ENCODE data around the gene PIAS4.

Gene PIAS4

DNA sequence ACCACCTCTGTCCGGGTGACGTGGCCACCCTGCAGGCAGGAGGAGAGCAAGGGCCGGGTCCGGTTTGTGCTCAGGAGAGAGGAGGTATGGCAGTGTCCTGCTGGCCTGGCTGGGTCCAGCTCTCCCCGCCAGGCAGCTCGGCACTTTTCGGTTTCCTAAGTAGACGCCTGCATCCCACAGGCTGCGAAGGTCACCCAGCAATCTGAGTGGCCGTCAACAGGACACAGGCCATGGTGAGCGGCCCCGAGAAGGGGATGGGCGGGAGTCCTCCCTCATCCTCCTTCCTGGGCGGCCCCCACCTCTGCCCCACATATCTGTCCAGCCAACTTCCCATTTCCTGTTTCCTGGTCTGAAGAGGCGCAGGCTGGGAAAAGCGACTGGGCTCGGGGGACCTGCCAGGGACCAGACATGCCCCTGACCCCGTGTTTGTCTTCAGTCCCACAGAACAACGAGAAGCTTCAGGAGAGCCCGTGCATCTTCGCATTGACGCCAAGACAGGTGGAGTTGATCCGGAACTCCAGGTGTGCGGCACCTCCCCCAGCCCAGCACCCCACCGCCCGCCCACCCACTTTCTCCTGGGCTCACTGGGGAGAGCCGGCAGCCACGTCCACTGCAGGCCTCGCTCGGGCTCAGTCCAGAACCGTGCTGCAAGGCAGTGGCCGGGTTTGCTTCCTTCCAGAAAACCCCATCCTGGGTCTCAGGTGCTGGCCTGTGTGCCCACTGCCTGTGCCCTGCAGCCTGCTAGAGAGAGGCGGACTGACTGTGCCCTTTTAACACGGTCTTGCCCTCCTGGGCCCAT is 16.3 kb downstream of the PIAS4 start:
- DNase-seq: no peak

DNA sequence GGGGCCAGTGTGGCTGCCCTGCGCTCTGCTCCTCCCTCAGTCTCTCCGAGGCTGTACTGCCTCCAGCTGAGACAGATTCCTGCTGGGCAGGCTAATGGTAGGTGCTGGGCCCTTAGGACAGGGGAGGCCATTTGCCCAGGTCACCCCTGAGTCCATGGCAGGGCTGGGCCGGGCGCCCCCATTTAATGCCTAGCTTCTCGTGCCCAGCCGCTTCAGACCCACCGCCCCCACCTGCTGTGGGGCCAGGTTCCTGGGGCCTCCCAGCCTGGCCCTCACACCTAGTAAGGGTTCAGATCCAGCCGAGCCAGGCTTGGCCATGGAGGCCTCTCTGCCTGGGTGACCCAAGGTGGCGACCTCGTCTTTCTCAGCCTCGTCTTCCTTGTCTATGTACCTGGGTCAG is 17.8 kb downstream of the PIAS4 start:
- no peak for DNase-seq

DNA sequence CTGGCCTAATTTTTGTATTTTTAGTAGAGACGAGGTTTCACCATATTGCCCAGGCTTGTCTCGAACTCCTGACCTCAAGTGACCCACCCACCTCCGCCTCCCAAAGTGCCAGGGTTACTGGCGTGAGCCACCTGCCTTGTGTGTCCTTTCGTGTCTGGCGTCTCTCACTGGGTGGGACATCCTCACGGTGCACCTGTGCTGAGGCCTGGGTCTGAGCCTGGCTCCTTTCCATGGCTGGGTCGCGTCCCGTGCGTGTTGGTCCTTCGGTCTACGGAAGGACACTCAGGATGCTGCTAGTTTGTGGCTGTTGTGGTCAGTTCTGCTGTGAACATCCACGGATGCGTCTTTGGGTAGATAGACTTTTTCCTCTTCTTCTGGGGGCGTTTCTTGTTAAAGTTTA is 19.6 kb downstream of the PIAS4 start:
- no peak for DNase-seq

DNA sequence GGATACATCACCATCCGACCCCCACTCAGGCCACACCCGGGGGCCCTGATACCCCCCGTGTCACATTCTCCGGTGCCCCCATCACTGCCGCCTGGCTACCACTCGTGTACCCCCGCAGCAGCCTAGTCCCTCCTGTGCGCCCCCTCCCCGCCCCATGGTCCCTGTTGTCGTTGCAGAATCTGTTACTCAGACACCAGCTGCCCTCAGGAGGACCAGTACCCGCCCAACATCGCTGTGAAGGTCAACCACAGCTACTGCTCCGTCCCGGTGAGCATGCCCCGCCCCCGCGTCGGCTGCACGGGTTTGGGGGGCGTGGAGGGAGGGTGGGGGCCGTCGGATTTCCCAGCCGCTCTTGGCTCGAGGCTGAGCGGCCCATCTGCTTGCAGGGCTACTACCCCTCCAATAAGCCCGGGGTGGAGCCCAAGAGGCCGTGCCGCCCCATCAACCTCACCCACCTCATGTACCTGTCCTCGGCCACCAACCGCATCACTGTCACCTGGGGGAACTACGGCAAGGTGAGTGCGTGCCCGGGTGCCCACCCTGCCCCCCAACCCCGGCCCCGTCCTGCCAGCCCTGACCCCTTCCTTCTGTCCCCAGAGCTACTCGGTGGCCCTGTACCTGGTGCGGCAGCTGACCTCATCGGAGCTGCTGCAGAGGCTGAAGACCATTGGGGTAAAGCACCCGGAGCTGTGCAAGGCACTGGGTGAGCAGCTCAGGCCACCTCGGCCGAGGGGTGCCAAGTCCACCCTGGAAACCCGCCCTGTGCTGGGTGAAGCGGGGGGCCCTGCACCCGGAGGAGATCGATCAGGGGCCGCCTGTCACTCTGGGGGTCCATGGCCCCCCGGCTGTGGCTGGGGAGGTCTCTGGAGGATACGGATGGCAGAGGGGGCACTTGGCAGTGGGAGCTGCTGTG is 21.1 kb downstream of the PIAS4 start:
- no peak for DNase-seq

DNA sequence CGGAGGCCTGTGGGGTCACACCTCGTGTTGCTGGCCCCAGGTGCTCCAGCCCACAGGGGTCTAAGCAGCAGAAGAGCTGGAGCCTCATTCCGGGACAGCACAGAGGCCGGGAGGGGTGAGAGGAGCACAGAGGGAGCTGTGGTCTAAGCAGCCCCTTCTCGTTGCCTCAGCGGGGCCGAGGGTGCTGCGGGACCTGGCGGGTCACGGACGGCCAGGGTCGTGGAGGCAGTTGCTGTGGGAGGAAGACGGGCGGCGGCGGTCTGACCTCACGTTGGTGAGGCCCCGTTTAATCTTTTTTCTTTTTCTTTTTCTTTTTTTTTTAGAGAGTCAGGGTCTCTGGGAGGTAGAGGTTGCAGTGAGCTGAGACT is 21.7 kb downstream of the PIAS4 start:
- DNase-seq: no peak

DNA sequence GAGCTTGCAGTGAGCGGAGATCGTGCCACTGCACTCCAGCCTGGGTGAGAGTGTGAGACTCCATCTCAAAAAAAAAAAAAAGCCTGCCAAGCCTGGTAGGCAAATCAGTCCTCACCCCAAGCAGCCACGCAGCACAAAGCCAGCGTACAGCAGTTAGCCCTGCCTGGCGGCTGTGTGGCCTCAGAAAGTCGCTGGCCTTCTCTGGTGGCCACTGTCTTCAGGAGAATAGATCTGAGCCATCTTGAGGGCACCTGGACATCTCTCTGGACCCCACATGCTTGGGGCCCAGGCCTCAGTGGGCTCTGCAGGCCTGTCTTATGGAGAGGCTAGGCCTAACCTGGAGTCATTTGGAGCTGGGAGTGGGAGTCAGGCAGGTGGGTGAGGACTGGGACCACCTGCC is 23.0 kb downstream of the PIAS4 start:
- no peak for DNase-seq

DNA sequence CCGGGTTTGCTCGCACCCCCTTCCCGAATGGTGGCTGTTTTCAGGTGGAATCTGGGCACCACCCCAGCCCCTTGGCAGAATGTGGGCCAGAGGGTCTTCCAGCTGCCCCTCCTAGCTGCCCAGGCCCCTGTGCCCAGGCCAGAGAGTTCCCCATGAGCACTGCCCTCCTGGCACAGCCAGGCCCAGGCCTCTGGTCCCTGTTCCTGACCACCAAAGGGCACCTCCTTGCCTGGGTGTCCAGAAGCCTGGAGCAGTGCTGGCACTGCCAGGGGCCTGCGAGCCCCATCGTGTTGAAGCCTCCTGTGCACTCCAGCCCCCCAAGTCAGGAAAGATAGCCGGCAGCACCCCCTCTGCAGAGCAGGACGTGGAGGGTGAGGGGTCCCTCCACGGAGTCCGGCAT is 23.4 kb downstream of the PIAS4 start:
- DNase-seq: no peak

DNA sequence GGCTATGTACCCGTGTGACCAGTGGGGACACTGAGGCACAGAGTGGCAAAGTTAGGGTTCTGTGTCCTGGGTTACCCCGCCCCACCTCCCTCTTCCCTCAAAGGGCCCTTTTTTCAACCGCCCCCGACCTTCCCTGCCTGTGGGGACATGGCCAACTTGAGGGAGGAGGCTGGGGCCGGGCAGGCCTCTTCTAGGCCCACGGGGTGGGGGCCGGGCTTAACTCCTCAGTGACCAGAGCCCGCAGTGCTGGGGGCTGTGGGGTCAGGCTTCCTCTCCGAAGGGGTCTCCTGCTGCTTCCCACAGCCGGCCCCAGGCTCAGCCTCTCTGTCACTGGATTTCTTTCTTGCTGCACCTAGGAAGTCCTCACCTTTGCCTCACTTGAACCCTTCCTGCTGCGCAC is 23.9 kb downstream of the PIAS4 start:
- no peak for DNase-seq

DNA sequence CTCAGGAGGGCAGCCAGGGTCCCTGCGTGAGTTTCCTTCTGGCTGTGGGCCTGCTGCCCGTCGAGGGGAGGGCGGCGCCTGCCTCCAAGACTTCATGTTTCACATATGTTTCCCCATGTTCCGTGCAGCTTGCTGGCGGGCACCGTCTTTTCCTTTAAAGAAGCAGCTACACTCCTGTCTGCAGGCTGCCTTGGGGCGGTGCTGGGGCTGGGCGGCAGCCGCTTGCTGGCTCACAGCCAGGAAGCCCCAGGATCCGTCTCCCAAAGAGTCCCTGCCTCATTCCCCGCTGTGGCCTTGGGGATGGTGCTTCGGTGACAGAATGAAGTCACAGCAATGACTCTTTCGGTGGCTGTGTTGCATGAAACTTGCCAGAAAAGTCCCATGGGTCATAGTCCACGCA is 24.9 kb downstream of the PIAS4 start:
- no peak for DNase-seq

DNA sequence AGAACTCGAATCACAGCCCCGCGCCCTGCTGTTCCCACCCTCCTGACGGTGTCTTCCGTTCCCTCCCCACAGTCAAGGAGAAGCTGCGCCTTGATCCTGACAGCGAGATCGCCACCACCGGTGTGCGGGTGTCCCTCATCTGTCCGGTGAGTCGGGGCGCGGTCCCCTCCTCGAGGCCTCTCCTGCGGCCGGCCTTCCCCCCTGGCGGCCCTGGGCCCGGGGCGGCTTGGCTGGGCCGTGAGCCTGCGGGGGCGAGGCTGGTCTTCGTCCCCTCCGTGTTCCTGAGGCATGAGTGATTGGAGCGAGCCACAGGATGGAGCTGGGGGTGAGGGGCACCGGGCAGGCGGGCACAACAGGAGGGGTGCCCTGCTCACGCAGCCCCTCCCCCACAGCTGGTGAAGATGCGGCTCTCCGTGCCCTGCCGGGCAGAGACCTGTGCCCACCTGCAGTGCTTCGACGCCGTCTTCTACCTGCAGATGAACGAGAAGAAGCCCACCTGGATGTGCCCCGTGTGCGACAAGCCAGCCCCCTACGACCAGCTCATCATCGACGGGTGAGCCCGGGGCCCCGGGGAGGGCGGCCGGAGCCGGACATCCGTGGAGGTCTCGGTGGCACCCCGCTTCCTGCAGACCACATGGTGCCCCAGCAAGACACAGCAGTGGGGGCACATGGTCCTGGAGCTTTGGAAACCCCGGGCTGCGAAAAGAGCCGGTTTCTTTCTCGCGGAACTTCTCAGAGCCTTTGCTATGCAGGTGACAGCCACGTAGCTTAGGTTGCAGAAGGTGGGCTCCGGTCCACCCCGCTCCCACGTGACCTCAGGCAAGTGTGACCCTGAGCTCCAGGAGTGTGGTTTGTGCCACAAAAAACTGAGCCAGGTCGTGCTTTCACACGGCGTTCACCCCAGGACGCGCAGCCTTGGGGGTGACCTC is 25.8 kb downstream of the PIAS4 start:
- DNase-seq: no peak

DNA sequence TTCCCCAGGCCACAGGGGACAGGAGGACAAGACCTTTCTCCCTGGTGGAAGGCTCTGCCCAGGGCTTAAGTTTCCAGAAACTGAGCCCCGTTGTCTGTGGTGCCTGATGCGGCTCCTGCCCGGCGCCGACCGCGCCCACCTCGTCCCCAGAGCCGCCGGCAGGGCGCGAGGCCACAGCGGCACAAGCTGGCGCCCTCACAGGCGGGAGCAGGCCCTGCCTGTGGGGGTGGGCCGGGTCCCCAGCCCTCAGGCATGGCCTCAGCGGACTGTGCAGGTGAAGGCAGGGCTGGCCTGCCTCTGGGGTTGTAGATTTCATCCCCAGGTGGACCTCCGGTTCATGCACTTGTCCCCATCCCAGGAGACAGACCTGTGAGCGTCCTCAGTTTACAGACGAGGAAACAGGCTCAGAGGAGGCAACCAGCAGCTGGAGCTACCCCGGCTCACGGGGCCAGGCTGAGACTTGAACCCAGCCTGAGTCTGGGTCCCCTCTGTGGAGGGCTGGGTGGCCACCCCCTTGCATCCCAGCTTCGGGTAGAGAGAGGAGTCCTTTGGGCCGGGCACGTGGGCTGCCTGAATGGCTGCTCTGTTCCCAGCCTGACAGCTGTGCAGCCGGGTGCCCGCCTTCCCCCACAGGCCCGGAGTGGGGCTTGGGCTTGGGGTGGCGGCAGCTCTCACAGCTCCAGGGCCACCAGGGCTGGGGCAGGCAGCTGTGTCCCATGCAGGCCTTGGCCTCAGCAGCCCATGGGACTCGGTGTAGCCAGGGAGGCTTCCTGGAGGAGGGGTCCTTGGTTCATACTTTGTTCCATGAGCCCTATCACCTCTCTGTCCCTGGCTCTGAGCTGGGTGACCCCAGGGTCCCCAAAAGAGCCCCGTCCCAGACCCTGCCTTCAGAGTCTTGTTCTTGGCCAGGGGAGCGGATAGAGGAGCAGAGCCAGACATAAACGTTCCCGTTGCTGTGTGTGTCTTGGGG is 26.8 kb downstream of the PIAS4 start:
- DNase-seq: no peak

DNA sequence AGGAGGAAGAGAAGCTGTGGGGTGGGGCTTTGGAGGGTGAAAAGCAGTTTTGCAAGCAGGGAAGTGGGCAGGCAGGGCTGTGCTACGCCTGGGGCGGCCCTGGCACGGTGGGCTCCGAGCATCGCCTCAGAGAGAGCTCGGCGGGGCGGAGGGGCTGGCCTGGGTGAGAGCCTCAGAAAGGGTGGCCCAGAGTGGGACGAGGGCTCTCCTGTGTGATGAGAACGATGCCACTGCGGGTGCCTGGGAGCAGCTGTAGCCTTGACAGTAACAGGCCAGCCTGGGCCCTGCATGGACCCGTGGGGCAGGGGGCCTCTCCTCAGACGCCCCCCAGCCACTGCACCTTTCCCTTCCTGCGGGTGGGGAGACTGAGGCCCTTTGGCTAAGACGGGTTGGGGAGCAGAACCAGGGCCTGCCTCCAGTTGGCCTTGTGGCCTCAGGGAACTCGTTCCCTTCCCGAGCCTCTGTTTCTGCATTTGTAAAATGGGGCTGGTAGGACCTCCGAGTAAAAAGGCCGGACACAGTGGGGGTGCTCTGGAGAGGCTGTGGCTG is 27.6 kb downstream of the PIAS4 start:
- no peak for DNase-seq

DNA sequence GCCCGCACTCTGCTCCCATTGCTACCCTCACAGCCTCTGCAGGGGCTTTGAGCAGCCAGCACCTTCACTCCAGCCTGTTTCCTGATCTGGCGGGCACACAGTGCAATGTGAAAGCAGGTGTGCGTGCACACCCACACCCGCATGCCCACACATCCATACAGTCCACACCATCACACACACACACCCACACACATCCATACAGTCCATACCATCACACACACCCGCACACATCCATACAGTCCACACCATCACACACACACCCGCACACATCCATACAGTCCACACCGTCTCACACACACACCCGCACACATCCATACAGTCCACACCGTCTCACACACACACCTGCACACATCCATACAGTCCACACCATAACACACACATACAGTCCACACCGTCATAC is 28.0 kb downstream of the PIAS4 start:
- DNase-seq: no peak

DNA sequence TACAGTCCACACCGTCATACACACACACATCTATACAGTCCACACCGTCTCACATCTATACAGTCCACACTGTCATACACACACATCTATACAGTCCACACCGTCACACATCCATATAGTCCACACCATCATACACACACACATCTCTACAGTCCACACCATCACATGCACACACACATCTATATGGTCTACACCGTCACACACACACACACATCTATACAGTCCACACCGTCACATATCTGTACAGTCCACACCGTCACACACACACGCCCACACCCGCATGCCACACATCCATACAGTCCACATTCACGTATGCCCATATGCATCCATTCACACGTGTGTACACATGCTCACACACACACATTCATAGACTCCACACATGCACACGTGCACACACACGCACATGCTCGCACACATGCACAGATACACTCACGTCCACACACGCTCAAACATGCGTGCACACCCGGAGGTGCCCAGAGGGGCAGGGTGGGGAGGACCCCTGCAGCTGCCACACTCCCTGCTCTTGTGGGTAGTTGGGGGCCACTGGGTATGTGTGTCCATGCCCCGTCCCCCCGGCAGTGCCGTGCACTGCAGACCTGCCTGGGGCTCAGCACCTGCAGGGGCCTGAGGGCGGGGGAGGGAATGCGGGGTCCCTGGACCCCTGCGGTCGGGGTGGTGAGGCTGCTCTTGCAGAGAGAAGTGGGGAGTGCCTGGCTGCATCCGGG is 29.2 kb downstream of the PIAS4 start:
- DNase-seq: no peak

DNA sequence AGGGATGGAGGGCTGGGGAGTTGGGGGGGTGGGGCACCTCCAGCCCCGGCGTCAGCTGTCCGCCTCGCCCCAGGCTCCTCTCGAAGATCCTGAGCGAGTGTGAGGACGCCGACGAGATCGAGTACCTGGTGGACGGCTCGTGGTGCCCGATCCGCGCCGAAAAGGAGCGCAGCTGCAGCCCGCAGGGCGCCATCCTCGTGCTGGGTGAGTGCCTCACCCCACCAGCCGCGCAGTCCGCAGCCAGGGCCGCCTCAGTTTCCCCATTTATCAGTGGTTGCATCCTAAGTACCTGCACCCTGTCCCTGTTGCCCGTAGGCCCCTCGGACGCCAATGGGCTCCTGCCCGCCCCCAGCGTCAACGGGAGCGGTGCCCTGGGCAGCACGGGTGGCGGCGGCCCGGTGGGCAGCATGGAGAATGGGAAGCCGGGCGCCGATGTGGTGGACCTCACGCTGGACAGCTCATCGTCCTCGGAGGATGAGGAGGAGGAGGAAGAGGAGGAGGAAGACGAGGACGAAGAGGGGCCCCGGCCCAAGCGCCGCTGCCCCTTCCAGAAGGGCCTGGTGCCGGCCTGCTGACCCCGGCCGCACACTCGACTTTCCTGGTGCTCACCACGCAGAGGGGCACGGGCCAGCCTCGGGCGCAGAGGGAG is 29.9 kb downstream of the PIAS4 start:
- no peak for DNase-seq

DNA sequence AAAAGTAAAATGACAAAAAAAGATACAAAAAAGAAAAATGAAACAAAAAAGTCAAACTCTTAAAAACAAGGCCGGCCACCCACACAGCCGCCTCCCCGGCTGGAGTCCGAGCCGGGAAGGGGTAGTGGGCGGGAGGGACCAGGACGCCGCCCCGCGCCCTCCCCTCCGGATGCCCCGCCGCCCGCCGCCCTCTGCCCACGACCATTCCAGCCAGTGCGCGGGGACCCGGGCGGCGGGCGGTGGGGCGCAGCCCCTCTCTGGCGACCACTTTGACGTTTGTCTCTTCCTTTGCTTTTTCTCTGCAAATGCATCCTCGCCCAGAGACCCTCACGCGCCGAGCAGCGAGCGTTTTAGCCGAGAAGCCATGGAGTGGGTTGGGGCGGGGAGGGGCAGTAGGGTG is 30.5 kb downstream of the PIAS4 start:
- DNase-seq: no peak

DNA sequence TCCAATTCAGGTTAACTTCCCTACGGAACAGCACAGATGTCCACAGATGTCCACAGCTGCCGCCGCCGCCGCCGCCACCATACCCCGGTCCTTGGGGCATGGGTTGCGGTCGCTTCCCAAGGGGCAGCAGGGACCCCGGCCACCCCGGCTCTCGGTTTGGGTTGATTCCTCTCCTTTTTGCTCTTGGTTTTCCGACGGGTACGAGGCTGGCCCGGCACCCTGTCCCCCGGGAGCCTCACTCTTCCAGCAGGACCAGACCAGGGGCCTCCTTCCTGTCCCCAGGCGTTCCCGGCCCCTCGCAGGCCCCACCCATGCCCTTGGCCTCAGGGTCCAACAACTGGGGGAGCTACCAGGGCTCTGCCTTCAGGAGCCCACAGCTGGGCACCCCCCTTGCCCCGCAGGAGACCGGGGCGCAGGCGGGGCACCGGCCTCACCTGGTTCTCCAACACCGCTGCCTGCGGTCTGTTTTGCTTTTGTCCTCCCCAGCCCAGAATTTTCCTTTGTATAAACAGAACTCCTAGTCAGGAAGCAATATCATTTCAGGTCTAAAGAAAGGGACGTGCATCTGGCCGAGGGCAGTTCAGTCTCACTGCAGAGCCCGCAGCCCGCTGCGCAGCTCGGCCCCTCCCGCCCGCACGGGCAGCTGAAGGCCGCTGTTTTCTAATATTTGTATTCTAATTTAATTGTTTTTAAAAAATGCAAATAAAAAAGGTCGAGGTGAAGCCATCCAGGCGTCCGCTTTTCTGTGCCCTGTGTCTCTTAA is 31.3 kb downstream of the PIAS4 start:
- no peak for DNase-seq

DNA sequence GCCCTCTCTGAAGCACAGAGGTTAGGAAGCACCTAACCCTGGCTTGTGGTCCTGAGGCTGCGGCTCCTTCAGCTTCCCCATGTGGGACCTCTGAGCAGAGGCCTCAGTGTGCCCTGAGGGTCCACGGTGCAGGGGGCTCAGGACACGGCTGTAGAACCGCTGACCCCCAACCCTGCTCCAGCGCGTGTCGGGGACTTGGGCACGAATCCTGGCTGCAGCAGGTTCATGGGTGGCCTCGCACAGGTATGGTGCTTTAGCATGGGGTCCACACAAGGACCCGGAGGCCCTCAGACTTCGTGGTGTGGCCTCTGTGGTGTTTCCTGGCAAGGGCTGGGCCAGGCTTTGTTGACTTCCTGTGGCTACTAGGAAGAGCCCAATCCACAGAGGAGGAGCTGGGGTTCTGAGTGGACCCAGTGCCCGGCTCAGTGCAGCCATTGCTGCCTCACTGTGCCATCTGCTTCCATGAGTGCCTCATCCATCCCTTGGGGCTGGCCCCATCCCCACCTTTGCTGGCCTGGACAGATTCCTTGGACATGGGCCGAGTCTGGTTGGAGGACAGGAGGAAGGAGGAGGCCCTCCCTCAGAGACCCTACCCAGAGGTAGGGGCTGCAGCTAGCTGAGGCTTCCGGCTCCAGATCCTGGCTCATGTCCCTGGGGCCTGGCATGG is 34.7 kb downstream of the PIAS4 start:
- DNase-seq: no peak

DNA sequence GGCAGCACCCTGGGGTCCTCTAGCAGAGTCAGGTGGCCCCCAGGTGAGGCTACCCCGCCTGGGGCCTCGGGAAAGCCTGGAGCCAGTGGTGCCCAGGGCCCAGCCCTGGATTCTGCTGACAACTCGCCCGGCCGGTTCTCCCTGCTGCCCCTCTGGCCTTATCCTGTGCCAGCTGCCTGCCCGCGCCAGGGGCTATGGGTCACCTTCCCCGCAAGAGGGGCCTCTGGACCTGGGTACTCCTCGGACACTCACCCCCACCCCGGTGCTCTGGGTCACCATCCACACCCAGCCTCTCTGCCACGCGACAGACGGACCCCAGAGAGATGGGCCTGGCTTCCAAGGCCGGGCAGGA is 35.2 kb downstream of the PIAS4 start:
- no peak for DNase-seq
